Measurements from ENCODE around the gene HELZ. TPM values are rescaled to one million over a fixed set of nuclear protein-coding genes. Genes with fewer than 3 reads are reported as not detected.
"Not testable (repeated sequence)": the region's sequence is repeated elsewhere in the genome, so short reads cannot be mapped to it uniquely, and the experiment has no call there.

Gene HELZ
- total RNA-seq, 1 donor from 2014 or later = 53.4 TPM

DNA sequence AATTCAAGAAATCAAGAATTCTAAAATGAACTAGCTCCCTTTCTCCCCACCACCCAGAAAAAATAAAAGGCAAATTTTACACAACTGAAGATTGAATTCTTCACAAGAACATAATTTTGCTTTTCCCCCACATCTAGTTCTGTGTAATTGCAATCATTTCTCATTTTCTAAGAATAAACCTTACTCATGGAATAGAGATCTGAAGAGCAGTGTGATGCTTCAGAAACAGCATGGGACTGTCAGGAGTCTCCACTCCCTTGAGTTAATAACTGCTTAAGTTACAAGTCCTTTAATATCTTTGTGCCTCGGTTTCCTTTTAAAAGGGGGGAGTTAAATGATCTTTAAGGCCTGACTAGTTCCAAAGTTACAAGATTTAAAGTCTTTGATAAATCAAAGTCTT lies 147.0 kb downstream of the HELZ start:
- Histone ChIP-seq H3K4me1 (ENCODE audit: insufficient read depth, low read length) (peaks cover 6% of the 10 kb centered on the region), H3K79me2 (ENCODE audit: insufficient read depth, low read length) (peaks cover 33% of the 10 kb centered on the region), H2AFZ (ENCODE audit: low read depth, low read length) (no peak overlapping the region), H3K9me3 (ENCODE audit: insufficient read depth, low read depth, low read length) (no peaks in the 10 kb centered on the region), H3K27me3 (ENCODE audit: insufficient read depth, low read length) (no peaks in the 10 kb centered on the region), H3K9ac (ENCODE audit: low read length) (no peak overlapping the region), H3K27ac (ENCODE audit: low read depth, low read length) (no peak overlapping the region), H4K20me1 (ENCODE audit: insufficient read depth, low read length) (peaks cover 11% of the 10 kb centered on the region), H3K4me2 (ENCODE audit: low read length) (no peak overlapping the region), H3K4me3 (ENCODE audit: insufficient read depth, low read depth, low read length) (no peak overlapping the region), H3K36me3 (ENCODE audit: insufficient read depth, low read length) (no peaks in the 10 kb centered on the region)
- DNase-seq (ENCODE audit: low read depth) = no peak
- no peak overlapping the region for H3K27ac Mint-ChIP-seq (ENCODE audit: unreplicated experiment)
- no peaks in the 10 kb centered on the region for H3K9me3 Mint-ChIP-seq (ENCODE audit: unreplicated experiment)
- no peak for FAIRE-seq
- H3K36me3 Mint-ChIP-seq (ENCODE audit: low read depth, unreplicated experiment) = peaks cover 5% of the 10 kb centered on the region
- no peaks in the 10 kb centered on the region for H3K27me3 Mint-ChIP-seq (ENCODE audit: low read depth, unreplicated experiment)
- peaks cover 30% of the 10 kb centered on the region for H3K4me1 Mint-ChIP-seq (ENCODE audit: low read depth, unreplicated experiment)
- TF ChIP-seq, protein P1, sequence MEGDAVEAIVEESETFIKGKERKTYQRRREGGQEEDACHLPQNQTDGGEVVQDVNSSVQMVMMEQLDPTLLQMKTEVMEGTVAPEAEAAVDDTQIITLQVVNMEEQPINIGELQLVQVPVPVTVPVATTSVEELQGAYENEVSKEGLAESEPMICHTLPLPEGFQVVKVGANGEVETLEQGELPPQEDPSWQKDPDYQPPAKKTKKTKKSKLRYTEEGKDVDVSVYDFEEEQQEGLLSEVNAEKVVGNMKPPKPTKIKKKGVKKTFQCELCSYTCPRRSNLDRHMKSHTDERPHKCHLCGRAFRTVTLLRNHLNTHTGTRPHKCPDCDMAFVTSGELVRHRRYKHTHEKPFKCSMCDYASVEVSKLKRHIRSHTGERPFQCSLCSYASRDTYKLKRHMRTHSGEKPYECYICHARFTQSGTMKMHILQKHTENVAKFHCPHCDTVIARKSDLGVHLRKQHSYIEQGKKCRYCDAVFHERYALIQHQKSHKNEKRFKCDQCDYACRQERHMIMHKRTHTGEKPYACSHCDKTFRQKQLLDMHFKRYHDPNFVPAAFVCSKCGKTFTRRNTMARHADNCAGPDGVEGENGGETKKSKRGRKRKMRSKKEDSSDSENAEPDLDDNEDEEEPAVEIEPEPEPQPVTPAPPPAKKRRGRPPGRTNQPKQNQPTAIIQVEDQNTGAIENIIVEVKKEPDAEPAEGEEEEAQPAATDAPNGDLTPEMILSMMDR (IDR thresholded peaks at IDR 0.05; ENCODE audit: insufficient read depth, low read depth, low read length) = no peak
- H3K4me3 Mint-ChIP-seq (ENCODE audit: unreplicated experiment) = no peak overlapping the region

DNA sequence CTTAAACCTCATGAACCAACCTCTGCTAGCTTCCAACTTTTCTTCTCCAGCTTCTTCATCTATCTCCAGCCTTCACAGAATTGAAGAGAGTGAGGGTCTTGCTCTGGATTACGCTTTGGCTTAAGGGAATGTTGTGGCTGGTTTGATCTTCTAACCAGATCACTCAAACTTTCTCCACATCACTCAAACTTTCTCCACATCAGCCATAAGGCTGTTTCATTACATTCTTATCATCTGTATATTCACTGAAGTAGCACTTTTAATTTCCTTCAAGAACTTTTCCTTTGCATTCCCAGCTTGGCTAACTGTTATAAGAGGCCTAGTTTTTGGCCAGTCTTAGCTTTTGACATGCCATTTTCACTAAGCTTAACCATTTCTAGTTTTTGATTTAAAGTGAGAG lies 148.4 kb downstream of the HELZ start:
- no peak overlapping the region for H3K4me3 Mint-ChIP-seq (ENCODE audit: unreplicated experiment)
- TF ChIP-seq, protein P1 (IDR thresholded peaks at IDR 0.05; ENCODE audit: insufficient read depth, low read depth, low read length) = no peak
- TF ChIP-seq EZH2 (IDR thresholded peaks at IDR 0.05; ENCODE audit: insufficient read depth, low read length) = no peak
- FAIRE-seq (no peak), DNase-seq (ENCODE audit: low read depth) (no peak)
- H3K36me3 Mint-ChIP-seq (ENCODE audit: low read depth, unreplicated experiment) = peaks cover 5% of the 10 kb centered on the region
- no peaks in the 10 kb centered on the region for H3K9me3 Mint-ChIP-seq (ENCODE audit: unreplicated experiment)
- H3K4me1 Mint-ChIP-seq (ENCODE audit: low read depth, unreplicated experiment) = peaks cover 26% of the 10 kb centered on the region
- Histone ChIP-seq H3K36me3 (ENCODE audit: insufficient read depth, low read length) (no peaks in the 10 kb centered on the region), H3K4me3 (ENCODE audit: insufficient read depth, low read depth, low read length) (no peak overlapping the region), H3K27ac (ENCODE audit: low read depth, low read length) (peak overlapping the region; percentile 12), H2AFZ (ENCODE audit: low read depth, low read length) (no peak overlapping the region), H3K79me2 (ENCODE audit: insufficient read depth, low read length) (peaks cover 31% of the 10 kb centered on the region), H4K20me1 (ENCODE audit: insufficient read depth, low read length) (peaks cover 6% of the 10 kb centered on the region), H3K9me3 (ENCODE audit: insufficient read depth, low read depth, low read length) (no peaks in the 10 kb centered on the region), H3K4me2 (ENCODE audit: low read length) (peak overlapping the region; percentile 19), H3K9ac (ENCODE audit: low read length) (no peak overlapping the region), H3K27me3 (ENCODE audit: insufficient read depth, low read length) (no peaks in the 10 kb centered on the region), H3K4me1 (ENCODE audit: insufficient read depth, low read length) (peaks cover 6% of the 10 kb centered on the region)
- H3K27ac Mint-ChIP-seq (ENCODE audit: unreplicated experiment) = no peak overlapping the region
- H3K27me3 Mint-ChIP-seq (ENCODE audit: low read depth, unreplicated experiment) = no peaks in the 10 kb centered on the region

DNA sequence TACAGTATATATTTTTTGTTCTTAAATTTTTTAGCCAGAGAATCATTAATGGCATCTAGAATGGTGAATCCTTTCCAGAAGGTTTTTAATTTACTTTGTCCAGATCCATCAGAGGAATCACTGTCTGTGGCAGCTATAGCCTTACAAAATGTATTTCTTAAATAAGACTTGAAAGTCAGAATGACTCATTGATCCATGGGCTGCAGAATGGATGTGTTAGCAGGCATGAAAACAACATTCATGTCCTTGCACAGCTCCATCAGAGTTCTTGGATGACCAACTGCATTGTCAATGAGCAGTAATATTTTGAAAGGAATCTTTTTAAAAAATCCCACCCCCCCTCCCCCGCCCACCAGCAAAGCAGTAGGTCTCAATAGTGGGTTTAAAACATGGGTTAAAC lies 149.2 kb downstream of the HELZ start:
- Mint-ChIP-seq H3K36me3 (ENCODE audit: low read depth, unreplicated experiment) (peaks cover 5% of the 10 kb centered on the region), H3K27ac (ENCODE audit: unreplicated experiment) (no peak overlapping the region), H3K27me3 (ENCODE audit: low read depth, unreplicated experiment) (no peaks in the 10 kb centered on the region), H3K4me1 (ENCODE audit: low read depth, unreplicated experiment) (peaks cover 19% of the 10 kb centered on the region), H3K9me3 (ENCODE audit: unreplicated experiment) (no peaks in the 10 kb centered on the region), H3K4me3 (ENCODE audit: unreplicated experiment) (no peak overlapping the region)
- Histone ChIP-seq H2AFZ (ENCODE audit: low read depth, low read length) (no peak overlapping the region), H3K79me2 (ENCODE audit: insufficient read depth, low read length) (peaks cover 30% of the 10 kb centered on the region), H3K4me2 (ENCODE audit: low read length) (peak overlapping the region; percentile 39), H3K36me3 (ENCODE audit: insufficient read depth, low read length) (no peaks in the 10 kb centered on the region), H3K27me3 (ENCODE audit: insufficient read depth, low read length) (no peaks in the 10 kb centered on the region), H3K9ac (ENCODE audit: low read length) (no peak overlapping the region), H3K27ac (ENCODE audit: low read depth, low read length) (peak overlapping the region; percentile 71), H4K20me1 (ENCODE audit: insufficient read depth, low read length) (peaks cover 4% of the 10 kb centered on the region), H3K4me1 (ENCODE audit: insufficient read depth, low read length) (peaks cover 6% of the 10 kb centered on the region), H3K4me3 (ENCODE audit: insufficient read depth, low read depth, low read length) (no peak overlapping the region), H3K9me3 (ENCODE audit: insufficient read depth, low read depth, low read length) (no peaks in the 10 kb centered on the region)
- no peak for TF ChIP-seq EZH2 (IDR thresholded peaks at IDR 0.05; ENCODE audit: insufficient read depth, low read length)
- TF ChIP-seq, protein P1 (IDR thresholded peaks at IDR 0.05; ENCODE audit: insufficient read depth, low read depth, low read length) = no peak
- peak; percentile 52 for DNase-seq (ENCODE audit: low read depth)
- FAIRE-seq = no peak

DNA sequence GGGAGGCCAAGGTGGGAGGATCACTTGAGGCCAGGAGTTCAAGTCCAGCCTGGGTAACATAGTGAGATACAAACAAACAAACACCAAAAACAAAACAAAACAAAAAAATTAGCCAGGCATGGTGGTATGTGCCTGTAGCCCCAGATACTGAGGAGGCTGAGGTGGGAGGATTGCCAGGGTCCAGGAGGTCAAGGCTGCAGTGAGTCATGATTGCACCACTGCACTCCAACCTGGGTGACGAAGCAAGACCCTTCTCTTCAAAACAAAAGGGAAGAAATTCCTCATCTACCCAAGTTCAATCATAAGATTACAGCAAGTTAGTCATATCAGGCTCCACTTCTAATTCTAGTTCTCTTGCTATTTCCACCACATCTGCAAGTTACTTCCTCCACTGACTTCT lies 149.7 kb downstream of the HELZ start:
- not testable (repeated sequence) for FAIRE-seq; H3K4me3 Mint-ChIP-seq (ENCODE audit: unreplicated experiment); H3K27me3 Mint-ChIP-seq (ENCODE audit: low read depth, unreplicated experiment); H3K27me3 ChIP-seq (ENCODE audit: insufficient read depth, low read length); H3K36me3 ChIP-seq (ENCODE audit: insufficient read depth, low read length); H4K20me1 ChIP-seq (ENCODE audit: insufficient read depth, low read length); H2AFZ ChIP-seq (ENCODE audit: low read depth, low read length); H3K9me3 Mint-ChIP-seq (ENCODE audit: unreplicated experiment); H3K4me3 ChIP-seq (ENCODE audit: insufficient read depth, low read depth, low read length); H3K36me3 Mint-ChIP-seq (ENCODE audit: low read depth, unreplicated experiment); H3K4me1 ChIP-seq (ENCODE audit: insufficient read depth, low read length); H3K9me3 ChIP-seq (ENCODE audit: insufficient read depth, low read depth, low read length); H3K27ac Mint-ChIP-seq (ENCODE audit: unreplicated experiment)
- peak overlapping the region; percentile 10 for H3K9ac ChIP-seq (ENCODE audit: low read length)
- H3K27ac ChIP-seq (ENCODE audit: low read depth, low read length) = peak overlapping the region; percentile 71
- H3K4me2 ChIP-seq (ENCODE audit: low read length) = peak overlapping the region; percentile 39
- H3K79me2 ChIP-seq (ENCODE audit: insufficient read depth, low read length) = peaks cover 27% of the 10 kb centered on the region
- peaks cover 16% of the 10 kb centered on the region for H3K4me1 Mint-ChIP-seq (ENCODE audit: low read depth, unreplicated experiment)
- peak; percentile 78 for DNase-seq (ENCODE audit: low read depth)
